Stimulated activated CD8-positive, alpha-beta memory T cell treated with anti-CD3 and anti-CD28 coated beads, Interleukin-12 subunit alpha, Interleukin-12 subunit beta, amount 100 ng/mL, for 1 hour (primary cell): Measurements from ENCODE around the gene PCK1.

Experiments
- DNase-seq: peaks from one replicate; pipeline ENCODE4 v3.0.0-alpha.2; 2020; ENCODE audit warnings: low read depth

The PCK1 gene

GRCh38 chr20:57536771-57537724 is 23.9 kb upstream of the PCK1 start:
- no peak for DNase-seq

- DNase-seq = no peak
Measured at GRCh38 chr20:57537822-57538221, 23.1 kb upstream of the PCK1 start.

- DNase-seq = no peak
Measured at GRCh38 chr20:57539889-57540288, 21.0 kb upstream of the PCK1 start.

- DNase-seq = no peak
Measured at GRCh38 chr20:57540890-57541580, 19.9 kb upstream of the PCK1 start.

- no peak for DNase-seq
Measured at GRCh38 chr20:57543754-57544153, 17.2 kb upstream of the PCK1 start.

- DNase-seq = no peak
Measured at GRCh38 chr20:57544838-57545564, 15.9 kb upstream of the PCK1 start.

GRCh38 chr20:57545927-57546662 is 14.8 kb upstream of the PCK1 start:
- no peak for DNase-seq

- DNase-seq = no peak
Measured at GRCh38 chr20:57546956-57547649, 13.8 kb upstream of the PCK1 start.

- DNase-seq = no peak
Measured at GRCh38 chr20:57548177-57549058, 12.5 kb upstream of the PCK1 start.

- DNase-seq = no peak
Measured at GRCh38 chr20:57552471-57552870, 8.4 kb upstream of the PCK1 start.

- DNase-seq = no peak
Measured at GRCh38 chr20:57553376-57554018, 7.4 kb upstream of the PCK1 start.

- DNase-seq = no peak
Measured at GRCh38 chr20:57555457-57556184, 5.3 kb upstream of the PCK1 start.

- no peak for DNase-seq
Measured at GRCh38 chr20:57556980-57557274, 4.0 kb upstream of the PCK1 start.

GRCh38 chr20:57557926-57558613 is 2.8 kb upstream of the PCK1 start:
- no peak for DNase-seq

GRCh38 chr20:57558614-57559288 is 2.2 kb upstream of the PCK1 start:
- DNase-seq = no peak

- DNase-seq = no peak
Measured at GRCh38 chr20:57559289-57559634, 1.6 kb upstream of the PCK1 start.

GRCh38 chr20:57559658-57560553 is 1.0 kb upstream of the PCK1 start:
- DNase-seq = no peak
